ENCODE data around the gene COLEC12. TPM values are rescaled to one million over a fixed set of nuclear protein-coding genes. Genes with fewer than 3 reads are reported as not detected.

Gene COLEC12
- total RNA-seq, 4 donors from 2014 or later: 6.3 to 34.7 (median 19.8) TPM

GRCh38 chr18:489244-490023, 11.1 kb downstream of the COLEC12 start:
- H3K27ac ChIP-seq: no peak overlapping the region
- DNase-seq: no peak
- intact Hi-C loops (cut with DNase I): no loop called here
- H3K4me3 ChIP-seq (replicated peaks in 1 of 3): no peak overlapping the region
- no peaks in the 10 kb centered on the region for H3K9me3 ChIP-seq
- WGBS, 2 donors: 81 to 83% methylated on average over 8 of the region's 8 CpGs
- no peaks in the 10 kb centered on the region for H3K4me1 ChIP-seq
- TF ChIP-seq POLR2A (IDR thresholded peaks at IDR 0.05) (no peak), CTCF (IDR thresholded peaks at IDR 0.05) (no peak)
- no peaks in the 10 kb centered on the region for H3K36me3 ChIP-seq
- no peaks in the 10 kb centered on the region for H3K27me3 ChIP-seq

GRCh38 chr18:486929-487740, 13.4 kb downstream of the COLEC12 start:
- no peak for DNase-seq
- Histone ChIP-seq H3K4me3 (replicated peaks in 1 of 3) (no peak overlapping the region), H3K27me3 (no peaks in the 10 kb centered on the region), H3K27ac (no peak overlapping the region), H3K4me1 (no peaks in the 10 kb centered on the region), H3K36me3 (no peaks in the 10 kb centered on the region), H3K9me3 (no peaks in the 10 kb centered on the region)
- intact Hi-C loops (cut with DNase I): no loop called here
- 78 to 81% methylated on average over 3 of the region's 3 CpGs for WGBS, 2 donors
- no peak for TF ChIP-seq CTCF (IDR thresholded peaks at IDR 0.05)
- no peak for TF ChIP-seq POLR2A (IDR thresholded peaks at IDR 0.05)

- intact Hi-C loops (cut with DNase I): no loop called here
- no peak for TF ChIP-seq POLR2A (IDR thresholded peaks at IDR 0.05)
- TF ChIP-seq CTCF (IDR thresholded peaks at IDR 0.05): no peak
Measured at GRCh38 chr18:484749-485464, 15.6 kb downstream of the COLEC12 start.

GRCh38 chr18:478681-479080, 21.8 kb downstream of the COLEC12 start:
- no peak overlapping the region for H3K4me3 ChIP-seq (replicated peaks in 1 of 3)
- DNase-seq: no peak
- intact Hi-C loops (cut with DNase I): no loop called here
- H3K36me3 ChIP-seq: no peaks in the 10 kb centered on the region
- no peaks in the 10 kb centered on the region for H3K27me3 ChIP-seq
- WGBS, 2 donors: 78 to 79% methylated on average over 5 of the region's 5 CpGs
- peaks cover 0 to 12% of the 10 kb centered on the region in 2 donors for H3K4me1 ChIP-seq
- no peaks in the 10 kb centered on the region for H3K9me3 ChIP-seq
- no peak for TF ChIP-seq CTCF (IDR thresholded peaks at IDR 0.05)
- TF ChIP-seq POLR2A (IDR thresholded peaks at IDR 0.05): no peak
- H3K27ac ChIP-seq: peak overlapping the region in 1 of 3 donors; percentile 20

More at GRCh38 chr18:484749-485464, 15.6 kb downstream of the COLEC12 start:
- Histone ChIP-seq H3K36me3 (no peaks in the 10 kb centered on the region), H3K27ac (no peak overlapping the region), H3K4me3 (replicated peaks in 1 of 3) (no peak overlapping the region), H3K4me1 (no peaks in the 10 kb centered on the region), H3K9me3 (no peaks in the 10 kb centered on the region), H3K27me3 (no peaks in the 10 kb centered on the region)
- no peak for DNase-seq
- WGBS, 2 donors: 62 to 85% methylated on average over 4 of the region's 4 CpGs

Data from thyroid gland (tissue), 4 donors.